ENCODE data around the gene LSP1. TPM values are rescaled to one million over a fixed set of nuclear protein-coding genes. Genes with fewer than 3 reads are reported as not detected.
"Not testable (repeated sequence)": the region's sequence is repeated elsewhere in the genome, so short reads cannot be mapped to it uniquely, and the experiment has no call there.

Gene LSP1
- total RNA-seq, 2 donors from 2014 or later: 6.7 to 11.6 TPM

- no peaks in the 10 kb centered on the region for H3K4me1 ChIP-seq (replicated peaks)
- intact Hi-C loops (cut with DNase I): loop anchor here (5.0 kb wide), 3 partner anchors 34 to 269 kb away; partner anchors contain the start of genes TNNI2 and TNNT3
- DNase-seq (ENCODE audit: low spot score): no peak
- H3K36me3 ChIP-seq: no peaks in the 10 kb centered on the region
- TF ChIP-seq CTCF (IDR thresholded peaks at IDR 0.05) (no peak), POLR2A (IDR thresholded peaks at IDR 0.05) (no peak), POLR2AphosphoS5 (IDR thresholded peaks at IDR 0.05) (no peak)
- no peak overlapping the region for H3K4me3 ChIP-seq
- H3K27ac ChIP-seq: no peak overlapping the region
- WGBS: 90% methylated on average over 14 of the region's 14 CpGs
- no peaks in the 10 kb centered on the region for H3K9me3 ChIP-seq
- no peaks in the 10 kb centered on the region for H3K27me3 ChIP-seq (replicated peaks; ENCODE audit: insufficient read depth)
Observed at GRCh38 chr11:1883346-1884302, 30.7 kb downstream of the LSP1 start.

GRCh38 chr11:1884303-1884700, 31.4 kb downstream of the LSP1 start:
- Histone ChIP-seq H3K4me1 (replicated peaks) (no peaks in the 10 kb centered on the region), H3K9me3 (no peaks in the 10 kb centered on the region), H3K4me3 (no peak overlapping the region), H3K36me3 (no peaks in the 10 kb centered on the region), H3K27ac (no peak overlapping the region), H3K27me3 (replicated peaks; ENCODE audit: insufficient read depth) (no peaks in the 10 kb centered on the region)
- TF ChIP-seq CTCF (IDR thresholded peaks at IDR 0.05) (no peak), POLR2A (IDR thresholded peaks at IDR 0.05) (no peak), POLR2AphosphoS5 (IDR thresholded peaks at IDR 0.05) (no peak)
- no peak for DNase-seq (ENCODE audit: low spot score)
- intact Hi-C loops (cut with DNase I): loop anchor here (5.0 kb wide), 3 partner anchors 33 to 268 kb away; partner anchors contain the start of genes TNNI2 and TNNT3
- WGBS: 92% methylated on average over 5 of the region's 5 CpGs

- H3K27me3 ChIP-seq (replicated peaks; ENCODE audit: insufficient read depth); DNase-seq (ENCODE audit: low spot score); intact Hi-C loops (cut with DNase I); H3K4me1 ChIP-seq (replicated peaks); H3K4me3 ChIP-seq; H3K36me3 ChIP-seq; H3K9me3 ChIP-seq; H3K27ac ChIP-seq: not testable (repeated sequence)
- 86% methylated on average over 13 of the region's 13 CpGs for WGBS
Observed at GRCh38 chr11:1886551-1886950, 33.7 kb downstream of the LSP1 start.

- 88% methylated on average over 11 of the region's 11 CpGs for WGBS
- intact Hi-C loops (cut with DNase I): no loop called here
- Histone ChIP-seq H3K27ac (no peak overlapping the region), H3K36me3 (no peaks in the 10 kb centered on the region), H3K27me3 (replicated peaks; ENCODE audit: insufficient read depth) (no peaks in the 10 kb centered on the region), H3K4me3 (no peak overlapping the region), H3K9me3 (no peaks in the 10 kb centered on the region), H3K4me1 (replicated peaks) (no peaks in the 10 kb centered on the region)
- TF ChIP-seq POLR2A (IDR thresholded peaks at IDR 0.05) (no peak), POLR2AphosphoS5 (IDR thresholded peaks at IDR 0.05) (no peak), CTCF (IDR thresholded peaks at IDR 0.05) (no peak)
- no peak for DNase-seq (ENCODE audit: low spot score)
Observed at GRCh38 chr11:1887451-1888346, 34.8 kb downstream of the LSP1 start.

GRCh38 chr11:1888347-1888753, 35.5 kb downstream of the LSP1 start:
- no peak overlapping the region for H3K27ac ChIP-seq
- no peak for DNase-seq (ENCODE audit: low spot score)
- WGBS: 60% methylated on average over 9 of the region's 9 CpGs
- H3K4me1 ChIP-seq (replicated peaks): no peaks in the 10 kb centered on the region
- no peaks in the 10 kb centered on the region for H3K36me3 ChIP-seq
- no peak overlapping the region for H3K4me3 ChIP-seq
- H3K9me3 ChIP-seq: no peaks in the 10 kb centered on the region
- H3K27me3 ChIP-seq (replicated peaks; ENCODE audit: insufficient read depth): no peaks in the 10 kb centered on the region
- TF ChIP-seq CTCF (IDR thresholded peaks at IDR 0.05): no peak
- no peak for TF ChIP-seq POLR2A (IDR thresholded peaks at IDR 0.05)
- no peak for TF ChIP-seq POLR2AphosphoS5 (IDR thresholded peaks at IDR 0.05)
- intact Hi-C loops (cut with DNase I): no loop called here
